Stimulated activated CD4-positive, alpha-beta T cell treated with anti-CD3 and anti-CD28 coated beads, TNF-alpha, amount 100 ng/mL, for 4 hours (primary cell): Measurements from ENCODE around the gene JMJD7.

Experiments
- DNase-seq, 3 experiments: peaks; one replicate each; pipeline ENCODE4 v3.0.0-alpha.2; 2020; ENCODE audit warnings: low read depth in 3 of 3

Gene JMJD7

DNA sequence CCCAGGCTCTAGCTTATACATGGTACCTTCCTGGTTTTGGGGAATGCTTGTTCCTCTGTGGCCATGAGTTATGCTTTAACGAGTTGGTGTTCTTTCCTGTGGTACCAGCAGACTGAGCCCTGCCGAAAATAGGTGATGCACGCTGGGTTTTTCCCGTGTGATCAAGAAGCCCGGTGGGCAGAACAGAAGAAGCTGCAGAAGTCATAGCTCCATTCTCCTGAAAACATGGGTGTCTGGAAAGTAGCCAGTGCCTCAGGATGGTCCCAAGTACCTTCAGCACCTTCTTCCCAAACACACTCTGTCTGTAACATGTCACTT lies 28.4 kb upstream of the JMJD7 start:
- no peak for DNase-seq

DNA sequence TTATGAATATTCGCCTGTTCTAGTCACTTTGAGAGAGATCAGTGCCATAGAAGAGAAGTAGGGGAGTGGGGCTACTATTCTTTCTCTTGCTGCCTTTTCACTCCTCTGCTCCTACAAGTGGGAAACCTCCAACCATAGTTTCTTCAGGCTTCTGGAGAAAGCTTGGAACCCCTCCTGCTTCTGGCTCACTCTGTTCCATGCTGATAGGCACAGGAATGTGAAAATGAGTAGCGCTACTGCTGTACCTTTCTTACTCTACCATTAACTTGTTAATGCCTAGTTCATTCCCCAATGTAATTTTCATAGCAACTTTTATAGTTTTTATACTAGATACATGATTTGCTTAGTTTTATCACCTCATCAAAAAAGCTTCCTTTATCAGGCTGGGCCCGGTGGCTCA lies 26.7 kb upstream of the JMJD7 start:
- DNase-seq, result no peak

DNA sequence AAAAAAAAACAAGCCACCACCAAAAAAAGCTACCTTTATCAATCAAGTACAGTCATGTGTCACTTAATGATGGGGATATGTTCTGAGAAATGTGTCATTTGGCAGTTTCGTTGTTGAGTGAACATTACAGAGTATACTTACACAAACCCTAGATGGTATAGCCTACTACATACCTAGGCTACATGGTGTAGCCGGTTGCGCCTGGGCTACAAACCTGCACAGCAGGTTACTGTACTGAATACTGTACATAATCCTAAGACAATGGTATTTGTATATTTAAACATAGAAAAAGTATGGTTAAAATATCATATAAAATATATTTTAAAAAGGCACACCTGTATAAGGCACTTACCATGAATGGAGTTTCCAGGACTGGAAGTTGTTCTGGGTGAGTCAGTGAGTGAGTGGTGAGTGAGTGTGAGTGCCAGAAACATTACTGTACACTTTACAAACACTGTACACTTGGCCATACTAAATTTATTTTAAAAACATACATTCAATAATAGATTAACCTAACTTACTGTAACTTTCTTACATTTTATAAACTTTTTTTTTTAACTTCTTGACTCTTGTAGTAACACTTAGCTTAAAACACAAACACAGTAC lies 25.9 kb upstream of the JMJD7 start:
- no peak for DNase-seq

DNA sequence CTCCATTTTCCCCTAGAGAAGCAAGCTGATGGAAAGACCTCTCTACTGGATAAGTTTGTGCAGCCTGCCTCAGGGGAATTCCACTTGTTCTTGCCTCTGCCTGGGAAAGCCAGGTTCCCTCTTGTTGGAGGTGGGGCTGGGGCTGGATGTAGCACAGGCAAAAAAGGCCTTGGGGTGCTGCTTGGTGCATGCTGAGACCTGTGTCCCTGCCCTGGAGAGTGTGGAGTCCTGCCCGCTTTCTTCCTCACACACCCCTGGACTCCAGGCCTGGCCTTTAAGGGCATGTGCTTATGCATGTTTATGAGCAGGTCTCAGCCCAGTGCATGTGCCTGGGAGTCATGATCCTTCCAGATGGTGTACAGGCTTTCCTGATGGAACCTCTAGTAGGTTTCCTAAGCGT lies 23.5 kb upstream of the JMJD7 start:
- DNase-seq, result no peak

DNA sequence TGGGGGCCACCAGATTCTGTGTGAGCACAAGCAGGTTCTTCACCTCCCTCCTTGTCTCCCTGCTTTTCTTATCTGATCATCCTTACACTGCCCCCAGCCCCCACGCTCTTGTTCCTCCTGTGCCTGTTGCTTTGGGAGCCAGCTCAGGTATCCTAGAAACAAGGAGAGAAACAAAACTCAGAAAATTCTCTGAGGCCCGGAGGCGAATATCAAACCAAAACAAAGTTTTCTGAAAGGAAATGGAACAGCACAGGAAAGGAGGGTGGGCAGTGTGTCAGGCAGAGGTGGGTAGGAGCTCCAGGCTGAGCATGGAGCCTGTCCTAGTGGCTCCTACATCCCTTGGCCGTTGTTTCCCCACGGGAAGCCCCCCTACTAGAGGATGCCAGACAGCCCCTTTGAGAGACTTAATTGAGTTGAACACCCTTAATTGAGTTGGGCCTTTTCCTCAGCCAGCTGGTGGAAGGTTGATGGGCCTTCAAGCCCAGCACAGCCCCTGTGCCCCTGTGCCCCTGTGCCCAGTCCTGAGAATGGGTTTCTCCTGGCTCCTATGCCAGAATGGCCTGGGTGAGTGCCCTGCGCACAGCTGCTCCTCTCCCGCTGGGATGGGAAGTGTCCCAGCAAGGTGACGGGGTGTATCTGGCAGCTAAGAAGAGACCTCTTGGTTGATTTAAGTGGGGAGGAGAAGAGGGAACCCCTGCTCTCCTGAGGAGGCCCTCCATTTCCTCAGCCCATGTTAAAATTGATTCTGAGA lies 22.8 kb upstream of the JMJD7 start:
- DNase-seq, result no peak

DNA sequence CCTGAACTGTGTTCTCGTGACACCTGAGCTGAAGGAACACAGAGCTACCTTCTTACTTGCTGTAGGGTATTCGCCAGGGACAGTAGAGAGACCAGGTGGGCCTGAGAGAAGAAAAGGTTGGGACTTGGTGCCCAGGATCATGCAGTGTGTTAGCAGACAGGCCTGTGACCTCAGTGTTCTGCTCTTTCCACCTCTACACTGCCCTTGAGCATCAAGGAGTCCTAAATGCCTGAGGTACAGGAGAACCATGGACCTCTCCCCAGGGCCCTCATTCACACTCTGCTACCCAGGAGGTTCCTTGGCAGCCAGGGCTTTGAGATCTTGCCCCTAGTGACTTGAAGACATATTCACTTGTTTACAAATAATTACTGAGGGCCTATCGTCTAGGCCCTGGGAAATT lies 22.2 kb upstream of the JMJD7 start:
- DNase-seq, result no peak

DNA sequence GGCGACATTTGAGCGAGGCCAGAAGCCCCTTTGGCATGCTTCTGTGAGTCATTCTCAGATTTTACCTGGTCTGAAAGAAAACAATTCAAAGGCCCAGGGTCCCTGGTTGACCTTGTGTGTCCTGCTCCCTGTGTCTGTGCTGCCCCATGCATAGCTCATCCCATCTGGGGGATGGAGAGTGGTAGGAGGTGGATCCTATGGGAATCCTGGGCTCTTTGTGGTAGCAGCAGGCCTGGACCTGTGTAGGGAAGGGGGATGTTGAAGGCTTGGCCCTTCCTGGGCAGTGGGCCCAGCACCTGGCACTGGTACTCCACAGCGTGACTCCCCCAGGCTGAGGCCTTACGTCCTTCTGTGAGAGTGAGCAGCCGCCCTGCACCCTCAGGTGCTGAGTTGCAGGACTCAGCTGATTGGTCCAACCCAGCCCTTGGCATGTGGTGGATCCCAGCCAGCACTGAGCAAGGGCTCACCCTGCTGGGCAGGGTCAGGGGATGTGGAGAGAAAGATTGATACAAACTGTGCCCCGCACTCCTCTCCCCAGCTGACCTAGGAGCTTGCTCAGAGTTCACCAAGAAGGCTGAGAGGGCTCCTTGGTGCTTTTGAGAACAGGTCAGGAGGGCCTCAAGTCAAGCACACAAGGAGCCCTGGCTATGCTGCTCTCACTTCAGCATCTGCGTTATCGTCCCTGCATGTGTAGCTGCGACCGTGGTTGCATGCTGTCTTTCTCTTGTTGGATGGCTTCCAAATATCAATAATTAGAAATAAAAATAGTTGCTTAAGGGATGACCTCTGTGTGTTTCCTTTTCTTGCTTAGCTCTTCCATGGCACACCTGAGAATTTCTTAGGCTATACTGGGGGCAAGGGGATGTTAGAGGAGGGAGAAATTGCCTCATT lies 21.4 kb upstream of the JMJD7 start:
- DNase-seq, result no peak

DNA sequence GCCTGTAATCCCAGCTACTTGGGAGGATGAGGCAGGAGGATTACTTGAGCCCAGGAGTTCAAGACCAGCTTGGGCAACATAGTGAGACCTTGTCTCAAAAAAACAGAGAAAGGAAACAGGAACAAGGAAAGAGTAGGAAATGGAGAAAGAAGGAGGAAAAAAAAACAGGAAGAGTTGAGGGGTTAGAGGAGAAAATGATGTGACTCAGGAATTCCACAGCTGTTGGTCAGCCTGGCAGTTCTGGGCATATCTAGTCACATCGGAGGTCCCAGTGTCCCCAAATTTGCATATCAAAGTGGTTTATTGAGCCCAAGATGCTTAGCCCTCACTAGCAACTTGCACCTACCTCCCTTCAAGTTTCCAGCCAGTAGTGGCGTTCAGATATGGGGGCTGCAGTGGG lies 18.8 kb upstream of the JMJD7 start:
- no peak for DNase-seq

DNA sequence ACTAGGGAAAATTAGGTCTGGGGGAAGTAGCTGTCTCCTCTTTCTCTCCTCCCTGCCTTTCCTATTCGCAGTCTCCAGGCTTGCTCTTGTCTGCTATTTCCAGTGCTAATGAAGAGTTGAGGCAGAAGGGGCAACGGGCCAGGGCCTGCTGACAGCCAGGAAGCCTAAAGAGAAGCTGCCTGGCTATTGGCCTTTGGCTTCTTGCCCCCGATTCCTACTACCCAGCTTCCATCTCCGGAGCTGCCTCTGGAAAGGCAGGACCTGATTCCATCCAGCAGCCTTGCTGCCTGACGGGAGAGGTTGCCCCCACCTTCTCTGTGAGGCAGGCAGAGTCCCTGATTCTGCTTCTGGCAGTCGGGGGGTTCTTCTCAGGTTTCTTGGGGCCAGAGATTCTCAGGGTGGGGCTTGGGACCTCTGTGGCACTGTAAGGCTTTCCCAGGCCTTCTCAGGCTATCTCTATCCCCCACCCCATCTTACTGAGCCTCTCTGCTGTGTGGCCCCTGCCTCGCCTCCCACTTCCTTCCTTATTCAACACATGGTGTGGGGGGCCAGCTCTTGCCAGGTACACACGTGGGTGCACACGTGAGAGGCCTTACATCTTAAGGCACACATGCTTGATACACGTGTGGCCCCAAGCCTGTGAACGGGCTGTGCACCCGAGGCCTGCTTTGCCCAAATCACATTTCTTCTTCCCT lies 18.2 kb upstream of the JMJD7 start:
- no peak for DNase-seq

DNA sequence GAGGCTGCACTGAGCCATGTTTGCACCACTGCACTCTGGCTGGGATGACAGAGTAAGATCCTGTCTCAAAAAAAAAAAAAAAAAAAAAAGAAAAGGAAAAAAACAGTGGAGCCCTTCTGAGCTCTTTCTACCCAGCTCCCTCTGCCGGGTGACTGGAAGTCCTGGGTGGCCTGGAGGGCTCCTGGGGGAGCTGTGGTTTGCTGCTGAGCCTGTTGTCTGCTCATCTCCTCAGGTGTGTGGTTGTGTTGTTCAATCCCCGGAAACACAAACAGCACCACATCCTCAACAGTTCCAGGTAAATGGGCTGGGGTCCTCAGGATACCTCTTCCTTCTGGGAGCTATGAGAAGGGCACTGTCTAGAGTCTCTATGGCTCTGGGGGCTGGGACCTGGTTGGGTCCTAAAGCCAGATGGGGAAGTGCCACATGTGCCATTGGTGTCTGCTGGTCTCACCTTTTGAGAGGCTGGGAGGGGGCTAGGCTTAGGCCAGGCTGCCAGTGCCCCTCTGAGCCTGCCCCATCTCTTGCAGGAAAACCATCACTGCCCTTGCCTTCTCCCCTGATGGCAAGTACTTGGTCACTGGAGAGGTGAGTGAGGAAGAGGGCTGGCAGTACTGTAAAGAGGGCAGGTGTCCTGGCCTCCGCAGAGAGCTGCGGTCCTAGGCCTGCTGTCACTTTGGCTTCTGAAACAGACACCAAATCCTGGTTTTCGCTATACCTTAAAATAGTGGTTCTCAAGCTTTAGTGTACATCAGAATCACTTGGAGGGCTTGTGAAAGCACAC lies 17.1 kb upstream of the JMJD7 start:
- no peak for DNase-seq

DNA sequence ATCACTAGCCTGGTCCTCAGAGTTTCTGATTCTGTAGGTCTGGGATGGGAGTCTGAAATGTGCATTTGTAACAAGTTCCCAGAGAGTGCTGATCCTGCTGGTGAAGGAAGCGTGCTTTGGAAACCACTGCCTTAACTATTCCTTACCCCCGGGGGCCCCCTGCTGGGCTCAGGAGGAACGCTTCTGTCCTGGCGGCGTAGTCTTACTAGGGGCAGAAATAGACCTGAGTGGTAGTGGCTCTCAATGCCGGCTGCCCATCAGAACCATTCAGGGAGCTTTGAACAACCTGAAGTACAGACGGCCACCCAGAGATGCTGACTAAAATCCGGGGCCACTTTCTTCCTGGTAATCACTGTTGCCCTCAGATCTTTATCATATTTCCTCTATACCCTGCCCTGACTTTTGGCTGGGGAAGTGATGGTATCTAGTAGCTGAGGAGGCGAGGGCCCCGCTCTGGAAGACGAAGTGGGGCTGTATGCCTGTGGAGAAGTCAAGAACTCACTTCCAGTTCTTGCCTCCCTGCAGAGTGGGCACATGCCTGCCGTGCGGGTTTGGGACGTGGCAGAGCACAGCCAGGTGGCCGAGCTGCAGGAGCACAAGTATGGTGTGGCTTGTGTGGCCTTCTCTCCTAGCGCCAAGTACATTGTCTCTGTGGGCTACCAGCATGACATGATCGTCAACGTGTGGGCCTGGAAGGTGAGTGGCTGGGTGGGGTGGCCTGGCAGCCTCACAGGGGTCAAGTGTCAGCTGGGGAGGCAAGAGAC lies 16.3 kb upstream of the JMJD7 start:
- DNase-seq, result peak; percentile 55 to 60 (median 58)

DNA sequence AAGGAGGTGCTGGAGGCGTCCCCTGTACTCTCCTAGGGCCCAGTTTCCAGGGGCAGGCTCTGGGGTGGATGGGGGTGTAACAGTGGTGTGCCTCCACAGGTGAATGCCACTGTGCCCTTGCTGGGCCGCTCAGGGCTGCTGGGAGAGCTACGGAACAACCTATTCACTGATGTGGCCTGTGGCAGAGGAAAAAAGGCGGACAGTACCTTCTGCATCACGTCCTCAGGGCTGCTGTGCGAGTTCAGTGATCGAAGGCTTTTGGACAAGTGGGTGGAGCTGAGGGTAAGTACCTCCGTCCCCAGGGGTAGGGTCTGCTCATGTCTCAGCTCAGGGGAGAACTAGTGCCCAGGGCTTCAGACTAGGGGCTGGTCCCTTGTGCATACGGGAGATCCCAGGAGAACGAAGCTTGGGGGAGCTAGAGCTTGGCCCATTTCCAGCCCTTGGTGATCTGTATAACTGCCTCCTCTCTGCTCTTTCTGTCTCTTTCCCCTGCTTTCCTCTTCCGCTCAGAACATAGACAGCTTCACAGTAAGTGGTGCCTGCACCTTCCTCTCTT lies 15.0 kb upstream of the JMJD7 start:
- DNase-seq, result no peak

DNA sequence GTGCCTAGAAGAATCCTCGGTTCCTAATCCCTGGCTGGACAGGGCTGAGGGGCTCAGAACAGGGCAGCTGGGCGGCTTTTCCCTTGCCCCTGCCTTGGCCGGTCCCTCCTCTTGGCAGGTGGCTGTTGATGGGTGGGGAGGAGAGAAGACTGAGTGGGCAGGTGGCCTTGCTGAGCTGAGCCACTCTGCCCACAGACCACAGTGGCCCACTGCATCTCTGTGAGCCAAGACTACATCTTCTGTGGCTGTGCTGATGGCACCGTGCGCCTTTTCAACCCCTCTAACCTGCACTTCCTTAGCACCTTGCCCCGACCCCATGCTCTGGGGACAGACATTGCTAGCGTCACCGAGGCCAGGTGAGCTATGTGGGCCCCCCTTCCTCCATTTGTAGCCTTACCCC lies 14.5 kb upstream of the JMJD7 start:
- DNase-seq, result no peak

DNA sequence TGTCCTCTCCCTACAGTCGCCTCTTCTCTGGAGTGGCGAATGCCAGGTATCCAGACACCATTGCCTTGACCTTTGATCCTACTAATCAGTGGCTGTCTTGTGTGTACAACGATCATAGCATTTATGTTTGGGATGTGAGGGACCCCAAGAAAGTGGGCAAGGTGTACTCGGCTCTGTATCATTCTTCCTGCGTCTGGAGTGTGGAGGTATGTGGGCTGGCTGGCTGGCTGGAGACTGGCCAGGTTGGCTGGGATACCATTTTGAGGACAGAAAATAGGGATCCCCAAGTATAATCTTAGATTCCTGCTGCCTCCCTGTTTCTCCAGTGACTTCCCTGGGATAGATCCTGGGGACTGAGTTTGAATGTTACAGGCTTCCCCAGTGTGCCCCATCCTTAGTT lies 13.4 kb upstream of the JMJD7 start:
- no peak for DNase-seq

DNA sequence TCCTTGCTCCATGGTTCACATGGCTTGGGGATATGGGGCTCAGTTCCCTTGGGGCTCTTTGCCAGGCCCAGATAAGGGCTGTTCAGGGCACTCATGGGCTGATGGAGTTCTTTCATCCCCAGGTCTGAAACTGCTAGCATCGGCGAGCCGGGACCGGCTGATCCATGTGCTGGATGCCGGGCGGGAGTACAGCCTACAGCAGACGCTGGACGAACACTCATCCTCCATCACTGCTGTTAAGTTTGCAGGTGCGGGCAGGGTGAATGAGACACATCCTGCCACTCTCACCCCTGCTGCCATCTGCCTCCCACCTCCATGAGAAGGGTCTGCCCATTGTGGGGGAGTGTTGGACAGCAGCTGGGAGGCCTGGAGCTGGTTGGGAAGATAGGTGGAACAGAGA lies 11.1 kb upstream of the JMJD7 start:
- DNase-seq, result no peak

DNA sequence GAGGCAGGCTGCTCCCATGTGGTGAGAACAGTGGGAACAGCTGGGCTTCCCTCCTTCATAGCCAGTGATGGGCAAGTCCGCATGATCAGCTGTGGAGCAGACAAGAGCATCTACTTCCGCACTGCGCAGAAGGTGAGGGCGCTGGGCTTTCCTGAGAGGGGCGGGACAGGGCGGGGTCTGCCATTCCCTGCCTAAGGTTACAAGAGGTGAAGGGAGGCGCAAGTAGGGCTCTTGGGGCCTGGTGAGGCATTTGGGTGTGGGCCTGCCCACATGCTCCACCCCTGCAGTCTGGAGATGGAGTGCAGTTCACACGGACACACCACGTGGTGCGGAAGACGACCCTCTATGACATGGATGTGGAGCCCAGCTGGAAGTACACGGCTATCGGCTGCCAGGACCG lies 10.6 kb upstream of the JMJD7 start:
- no peak for DNase-seq

DNA sequence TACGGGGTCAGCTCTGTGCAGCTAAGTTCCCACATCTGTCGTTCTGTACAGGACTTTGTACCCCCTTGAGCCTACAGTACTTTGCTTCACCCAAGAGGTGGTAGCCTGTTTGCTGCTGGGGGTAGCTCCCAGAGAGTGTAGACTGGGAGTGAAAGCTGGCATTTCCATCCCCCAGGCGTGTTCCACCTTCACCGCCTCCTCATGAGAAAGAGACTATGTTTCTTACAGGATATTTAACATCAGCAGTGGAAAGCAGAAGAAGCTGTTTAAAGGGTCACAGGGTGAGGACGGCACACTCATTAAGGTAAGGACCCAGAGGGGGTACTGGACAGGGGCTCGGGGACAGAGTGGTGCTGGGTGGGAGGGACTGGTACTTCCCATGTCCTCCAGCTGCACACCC lies 10.1 kb upstream of the JMJD7 start:
- no peak for DNase-seq

DNA sequence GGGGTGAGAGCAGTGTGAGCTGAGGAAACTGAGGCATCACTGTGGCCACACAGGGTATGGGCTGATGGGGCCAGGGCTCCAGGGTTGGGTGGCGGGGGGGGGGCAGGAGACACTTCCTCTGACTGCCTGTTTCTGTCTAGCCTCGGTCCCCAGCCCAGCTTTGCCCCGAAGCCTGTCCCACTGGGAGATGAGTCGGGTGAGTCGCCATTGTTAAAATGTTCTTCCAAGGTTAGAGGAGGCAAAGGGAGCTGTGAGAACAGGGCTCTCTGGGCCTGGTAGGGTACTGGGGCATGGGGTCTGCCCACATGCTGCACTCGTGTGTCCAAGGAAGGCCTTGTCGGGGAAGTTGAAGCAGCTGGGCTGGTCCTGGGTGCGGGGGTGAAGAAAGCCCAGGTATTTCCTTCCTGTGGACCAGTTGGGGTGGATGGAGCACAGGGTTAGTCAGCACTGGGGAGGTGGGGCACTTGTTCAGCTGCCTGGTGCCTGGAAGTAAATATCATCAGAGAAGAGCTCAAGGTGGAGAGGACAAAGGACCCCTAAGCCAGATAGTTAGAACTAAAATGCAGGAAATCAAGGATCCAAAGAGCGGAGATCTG lies 8.3 kb upstream of the JMJD7 start:
- DNase-seq, result no peak

DNA sequence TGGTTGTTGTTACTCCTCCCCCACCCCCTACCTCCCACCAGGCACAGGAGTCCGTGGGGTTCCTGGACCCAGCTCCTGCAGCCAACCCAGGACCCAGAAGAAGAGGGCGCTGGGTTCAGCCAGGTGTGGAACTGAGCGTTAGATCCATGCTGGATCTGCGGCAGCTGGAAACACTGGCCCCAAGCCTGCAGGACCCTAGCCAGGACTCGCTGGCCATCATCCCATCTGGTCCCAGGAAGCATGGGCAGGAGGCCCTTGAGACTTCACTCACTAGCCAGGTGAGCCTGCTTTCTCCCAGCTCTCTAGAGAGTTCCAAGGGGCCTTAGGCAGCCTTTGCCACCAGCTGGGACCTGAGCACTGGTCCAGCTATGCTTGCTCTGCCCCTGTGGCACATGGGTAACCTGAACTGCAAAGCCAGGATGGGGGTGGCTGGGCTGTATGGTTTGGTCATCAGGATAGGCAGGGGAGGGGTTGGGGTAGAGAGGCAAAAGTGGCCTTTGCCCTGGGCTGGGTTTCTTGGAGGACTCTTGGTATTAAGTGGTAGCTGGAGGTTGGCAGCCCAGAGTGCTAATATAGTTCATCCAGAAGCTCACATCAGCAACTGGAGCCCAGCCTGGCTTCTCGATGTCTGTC lies 7.0 kb upstream of the JMJD7 start:
- no peak for DNase-seq

DNA sequence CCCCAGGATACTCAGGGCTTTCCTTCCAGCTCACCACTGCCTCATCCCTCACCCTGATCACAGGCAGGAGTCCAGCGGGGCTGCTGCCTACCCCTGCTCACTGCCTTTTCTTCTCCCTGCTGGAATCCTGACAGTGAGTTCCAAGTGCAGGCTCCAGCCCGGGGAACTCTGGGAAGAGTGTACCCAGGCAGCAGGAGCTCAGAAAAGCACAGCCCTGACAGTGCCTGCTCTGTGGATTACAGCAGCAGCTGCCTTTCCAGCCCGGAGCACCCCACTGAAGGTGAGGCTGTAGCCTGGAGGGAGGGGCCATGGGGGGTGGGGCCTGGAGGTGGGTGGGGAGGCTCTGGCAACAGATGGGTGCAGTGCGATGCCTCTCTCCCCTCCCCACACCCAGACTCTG lies 6.1 kb upstream of the JMJD7 start:
- DNase-seq, result no peak
